ENCODE results near the gene OTUD3.

The OTUD3 gene

DNA sequence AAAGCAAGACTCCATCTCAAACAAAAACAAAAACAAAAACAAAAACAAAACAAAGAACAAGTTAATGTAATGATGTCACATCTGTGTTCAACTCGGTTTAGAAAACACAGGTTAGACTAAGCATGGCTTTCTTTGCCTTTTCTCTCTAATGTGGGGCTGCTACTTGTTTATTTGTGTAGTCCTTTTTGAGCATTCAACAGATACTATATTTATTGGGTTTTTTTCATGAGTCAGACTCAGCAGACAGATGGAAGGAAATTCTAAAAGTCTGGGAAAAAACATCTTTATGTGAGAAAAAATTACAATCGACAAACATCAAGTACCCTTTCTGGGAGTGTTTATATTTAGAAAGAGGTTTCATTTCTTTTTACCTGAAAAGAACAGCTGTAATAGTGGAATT lies 22.3 kb upstream of the OTUD3 start:
- Histone ChIP-seq H3F3A (ENCODE audit: low read depth) (no peaks in the 10 kb centered on the region), H3K9ac (ENCODE audit: low read depth, low read length, poor library complexity, severe bottlenecking) (no peak overlapping the region), H3K4me3 (ENCODE audit: low read length, poor library complexity, severe bottlenecking) (no peak overlapping the region), H3K79me2 (ENCODE audit: insufficient read depth, low read length) (no peaks in the 10 kb centered on the region), H3K4me1 (ENCODE audit: insufficient read depth, low read length, poor library complexity, severe bottlenecking) (no peaks in the 10 kb centered on the region), H4K20me1 (ENCODE audit: insufficient read depth, low read length, poor library complexity, severe bottlenecking) (no peaks in the 10 kb centered on the region), H3K9me2 (replicated peaks; ENCODE audit: low read depth, low read length) (no peaks in the 10 kb centered on the region), H3K27me3 (ENCODE audit: insufficient read depth, low read length, poor library complexity, severe bottlenecking) (no peaks in the 10 kb centered on the region), H3K9me3 (ENCODE audit: insufficient read depth, low read depth, low read length) (peaks cover 2% of the 10 kb centered on the region; the same call in 1 of the 2 replicates), H3K36me3 (ENCODE audit: insufficient read depth, low read length) (no peaks in the 10 kb centered on the region), H3K4me2 (ENCODE audit: low read depth, low read length, poor library complexity, severe bottlenecking) (no peak overlapping the region), H2AFZ (ENCODE audit: low read length) (no peak overlapping the region)
- TF ChIP-seq CTCF (conservative IDR thresholded peaks at IDR 0.05; ENCODE audit: low read length) (no peak), EZH2phosphoT487 (IDR thresholded peaks at IDR 0.05; ENCODE audit: borderline replicate concordance) (no peak)

DNA sequence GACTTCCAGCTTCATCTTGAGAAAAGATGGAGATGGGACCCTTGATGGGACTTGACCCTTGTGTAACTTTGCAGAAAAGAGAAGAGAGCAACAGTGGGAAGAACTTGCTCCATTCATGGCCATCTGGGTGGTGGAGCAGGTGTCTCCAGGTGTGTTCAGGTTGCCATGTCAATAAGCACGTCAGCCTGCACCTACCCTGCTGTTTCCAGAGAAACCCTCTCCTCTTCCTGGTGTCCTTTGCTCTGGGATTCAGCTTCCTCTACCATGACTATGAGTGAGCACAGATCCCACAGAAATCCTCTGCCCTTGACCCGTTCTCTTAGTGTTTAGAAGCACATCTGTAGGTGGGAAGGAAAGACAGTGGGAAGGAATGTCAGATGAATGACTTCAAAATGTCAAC lies 21.8 kb upstream of the OTUD3 start:
- Histone ChIP-seq H3K9ac (ENCODE audit: low read depth, low read length, poor library complexity, severe bottlenecking) (no peak overlapping the region), H3K4me2 (ENCODE audit: low read depth, low read length, poor library complexity, severe bottlenecking) (no peak overlapping the region), H3K4me1 (ENCODE audit: insufficient read depth, low read length, poor library complexity, severe bottlenecking) (no peaks in the 10 kb centered on the region), H3K27me3 (ENCODE audit: insufficient read depth, low read length, poor library complexity, severe bottlenecking) (no peaks in the 10 kb centered on the region), H3K9me3 (ENCODE audit: insufficient read depth, low read depth, low read length) (peaks cover 2% of the 10 kb centered on the region; the same call in 1 of the 2 replicates), H4K20me1 (ENCODE audit: insufficient read depth, low read length, poor library complexity, severe bottlenecking) (no peaks in the 10 kb centered on the region), H3K9me2 (replicated peaks; ENCODE audit: low read depth, low read length) (no peaks in the 10 kb centered on the region), H3F3A (ENCODE audit: low read depth) (no peaks in the 10 kb centered on the region), H2AFZ (ENCODE audit: low read length) (no peak overlapping the region), H3K4me3 (ENCODE audit: low read length, poor library complexity, severe bottlenecking) (no peak overlapping the region), H3K36me3 (ENCODE audit: insufficient read depth, low read length) (no peaks in the 10 kb centered on the region), H3K79me2 (ENCODE audit: insufficient read depth, low read length) (no peaks in the 10 kb centered on the region)
- TF ChIP-seq CTCF (conservative IDR thresholded peaks at IDR 0.05; ENCODE audit: low read length) (no peak), EZH2phosphoT487 (IDR thresholded peaks at IDR 0.05; ENCODE audit: borderline replicate concordance) (no peak)

DNA sequence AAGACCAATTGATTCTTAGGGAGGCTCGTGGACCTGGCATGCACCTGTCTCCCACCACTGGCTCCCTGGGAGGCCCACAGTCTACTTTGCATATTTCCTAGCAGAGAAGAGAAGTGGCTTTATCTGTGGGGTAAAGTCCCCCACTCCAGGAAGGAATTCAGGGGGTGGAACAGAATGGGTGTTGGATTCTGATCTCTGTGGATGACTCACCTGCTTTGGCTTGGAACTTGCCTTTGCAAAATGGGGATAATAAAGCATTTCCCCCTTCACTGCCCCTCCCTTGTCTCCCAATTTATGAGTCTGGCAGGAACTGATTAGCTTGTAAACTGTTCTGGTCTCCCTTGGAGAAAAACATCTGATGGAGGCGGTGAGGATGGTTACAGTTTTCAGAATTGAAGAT lies 21.2 kb upstream of the OTUD3 start:
- H3K9ac ChIP-seq (ENCODE audit: low read depth, low read length, poor library complexity, severe bottlenecking), result no peak overlapping the region
- no peak overlapping the region for H3K4me2 ChIP-seq (ENCODE audit: low read depth, low read length, poor library complexity, severe bottlenecking)

More for the DNA sequence above, 21.2 kb upstream of the OTUD3 start:
- peaks cover 2% of the 10 kb centered on the region; the same call in 1 of the 2 replicates for H3K9me3 ChIP-seq (ENCODE audit: insufficient read depth, low read depth, low read length)
- no peaks in the 10 kb centered on the region for H3K4me1 ChIP-seq (ENCODE audit: insufficient read depth, low read length, poor library complexity, severe bottlenecking)
- H3K9me2 ChIP-seq (replicated peaks; ENCODE audit: low read depth, low read length), result no peaks in the 10 kb centered on the region
- H3K4me3 ChIP-seq (ENCODE audit: low read length, poor library complexity, severe bottlenecking), result no peak overlapping the region
- H4K20me1 ChIP-seq (ENCODE audit: insufficient read depth, low read length, poor library complexity, severe bottlenecking), result no peaks in the 10 kb centered on the region
- no peaks in the 10 kb centered on the region for H3K36me3 ChIP-seq (ENCODE audit: insufficient read depth, low read length)
- H3K27me3 ChIP-seq (ENCODE audit: insufficient read depth, low read length, poor library complexity, severe bottlenecking), result no peaks in the 10 kb centered on the region
- H2AFZ ChIP-seq (ENCODE audit: low read length), result no peak overlapping the region
- H3K79me2 ChIP-seq (ENCODE audit: insufficient read depth, low read length), result no peaks in the 10 kb centered on the region
- no peaks in the 10 kb centered on the region for H3F3A ChIP-seq (ENCODE audit: low read depth)
- TF ChIP-seq CTCF (conservative IDR thresholded peaks at IDR 0.05; ENCODE audit: low read length), result no peak
- no peak for TF ChIP-seq EZH2phosphoT487 (IDR thresholded peaks at IDR 0.05; ENCODE audit: borderline replicate concordance)

Data from Loucy (cell line).